ENCODE data around the gene GID8.

DNA sequence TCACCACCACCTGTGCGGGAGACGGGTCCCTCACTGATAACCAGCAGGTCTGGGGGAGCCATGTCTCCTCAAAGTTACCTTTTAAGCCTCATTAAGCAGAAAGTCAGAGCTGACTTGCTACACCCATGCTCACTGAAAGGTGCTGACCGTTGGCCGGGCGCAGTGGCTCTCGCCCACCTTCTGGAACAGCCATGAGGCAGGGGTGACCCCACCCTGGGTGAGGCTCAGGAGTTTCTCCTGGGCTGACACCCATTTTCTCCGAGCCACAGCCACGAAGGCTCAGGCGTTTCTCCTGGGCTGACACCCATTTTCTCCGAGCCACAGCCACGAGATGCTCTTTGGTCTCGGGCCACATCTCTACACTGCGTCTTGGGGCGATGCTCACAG is 58.6 kb downstream of the GID8 start:
- TF ChIP-seq CTCF (IDR thresholded peaks at IDR 0.05) = no peak
- no peak for TF ChIP-seq POLR2A (IDR thresholded peaks at IDR 0.05)
